A673 (cell line): Measurements from ENCODE around the gene EPB41L5. TPM values are rescaled to one million over a fixed set of nuclear protein-coding genes. Genes with fewer than 3 reads are reported as not detected.

Source experiments
- BruUV-seq: library from RNA; stranded (reverse); fragments of 400-500 nt; replicated peaks from 2 replicates; lab custom pipeline; 2021; lab: Mats Ljungman, UMichigan
- CTCF ChIA-PET: fragments of 300-600 bp; sonication (Branson Sonifier 250); formaldehyde crosslinking; loops from one replicate; lab custom pipeline; 2022; ENCODE audit warnings: antibody characterized with exemption; lab: Charles Lee
- POLR2A ChIA-PET: fragments of 300-600 bp; sonication (Branson Sonifier 250); formaldehyde crosslinking; loops from one replicate; lab custom pipeline; 2022; ENCODE audit warnings: antibody characterized with exemption; ENCODE audit not compliant: low non-redundant PET; lab: Charles Lee
- DNase-seq: peaks from one replicate; pipeline ENCODE4 v3.0.0-alpha.2; 2015; ENCODE audit warnings: low spot score
- H3K27ac ChIP-seq: fragments of 200-600 bp; sonication (generic); 2 replicates; pipeline ENCODE4 v1.5.1; 2016; ENCODE audit warnings: mixed run types, low read depth, mild to moderate bottlenecking, mixed read lengths, antibody characterized with exemption, low read length; ENCODE audit not compliant: poor library complexity, severe bottlenecking
- H3K27me3 ChIP-seq: fragments of 200-600 bp; sonication (generic); replicated peaks from 2 replicates; pipeline ENCODE4 v1.6.1; 2017; ENCODE audit warnings: mixed run types, low read depth, mild to moderate bottlenecking, mixed read lengths, antibody characterized with exemption, low read length; ENCODE audit not compliant: insufficient read depth, poor library complexity
- H3K36me3 ChIP-seq: fragments of 200-600 bp; sonication (generic); 2 replicates; pipeline ENCODE4 v1.6.1; 2016; ENCODE audit warnings: mixed run types, mild to moderate bottlenecking, mixed read lengths, antibody characterized with exemption, low read length; ENCODE audit not compliant: insufficient read depth, poor library complexity, severe bottlenecking
- H3K4me1 ChIP-seq: fragments of 200-600 bp; sonication (generic); 2 replicates; pipeline ENCODE4 v1.6.1; 2017; ENCODE audit warnings: mixed run types, mild to moderate bottlenecking, mixed read lengths, antibody characterized with exemption, low read length; ENCODE audit not compliant: insufficient read depth, poor library complexity, severe bottlenecking
- H3K4me3 ChIP-seq: fragments of 200-600 bp; sonication (generic); 2 replicates; pipeline ENCODE4 v1.5.1; 2016; ENCODE audit warnings: low read depth, mixed run types, mild to moderate bottlenecking, mixed read lengths, low read length; ENCODE audit not compliant: poor library complexity, severe bottlenecking
- H3K9me3 ChIP-seq: fragments of 200-600 bp; sonication (generic); 2 replicates; pipeline ENCODE4 v1.6.1; 2016; ENCODE audit warnings: mixed run types, low read depth, mild to moderate bottlenecking, mixed read lengths, antibody characterized with exemption, low read length; ENCODE audit not compliant: poor library complexity, severe bottlenecking
- EZH2 ChIP-seq: fragments of 200-600 bp; sonication (generic); IDR thresholded peaks from 2 replicates; pipeline ENCODE4 v1.6.1; 2017; ENCODE audit warnings: borderline replicate concordance, low read depth, mild to moderate bottlenecking, mixed read lengths, antibody characterized with exemption, low read length; ENCODE audit not compliant: poor library complexity, severe bottlenecking
- intact Hi-C: fragments of 100-400 bp; cut with micrococcal nuclease; formaldehyde crosslinking; loops from one replicate; pipeline ENCODE4 v1.10.0; 2022; ENCODE audit not compliant: unreplicated experiment
- total RNA-seq: library from RNA; stranded (reverse); gene quantifications from 2 replicates; pipeline ENCODE4 v1.2.3, GENCODE V29; 2021
- TF ChIP-seq, protein P1 (sequence below): fragments of 300-800, 200-600 bp; sonication (generic); conservative IDR thresholded peaks from 2 replicates; pipeline ENCODE4 v1.5.1; 2017; ENCODE audit warnings: low read depth, mild to moderate bottlenecking, antibody characterized with exemption, low read length, moderate library complexity, mixed read lengths

Gene EPB41L5
- total RNA-seq, 1 experiment from 2014 or later: 26.5 TPM

DNA sequence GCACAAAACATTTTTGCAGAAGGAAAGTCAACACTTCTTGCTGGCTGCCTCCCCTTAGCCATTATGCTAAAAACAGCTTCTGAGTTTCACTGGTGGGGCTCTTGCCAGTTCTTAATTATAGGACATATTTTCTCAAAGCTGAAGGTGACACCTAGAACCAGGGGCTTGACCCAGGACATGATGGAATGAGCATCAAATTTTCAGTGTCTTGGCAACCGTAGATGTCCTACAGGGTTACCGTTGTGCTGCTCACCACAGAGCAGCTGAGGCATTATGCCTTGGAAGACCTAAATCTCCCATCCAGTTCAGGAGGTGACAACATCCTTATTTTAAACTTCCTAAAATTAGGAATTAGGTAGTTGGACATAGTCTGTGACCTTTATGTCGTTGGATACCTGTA is 163.6 kb downstream of the EPB41L5 start:
- BruUV-seq: no TSS peak
- Histone ChIP-seq H3K9me3 (no peaks in the 10 kb centered on the region), H3K27me3 (no peaks in the 10 kb centered on the region), H3K36me3 (no peaks in the 10 kb centered on the region), H3K4me1 (no peaks in the 10 kb centered on the region), H3K4me3 (no peak overlapping the region), H3K27ac (no peak overlapping the region)
- POLR2A ChIA-PET: no interaction called here
- DNase-seq: no peak
- TF ChIP-seq EZH2: no peak
- TF ChIP-seq, protein P1, sequence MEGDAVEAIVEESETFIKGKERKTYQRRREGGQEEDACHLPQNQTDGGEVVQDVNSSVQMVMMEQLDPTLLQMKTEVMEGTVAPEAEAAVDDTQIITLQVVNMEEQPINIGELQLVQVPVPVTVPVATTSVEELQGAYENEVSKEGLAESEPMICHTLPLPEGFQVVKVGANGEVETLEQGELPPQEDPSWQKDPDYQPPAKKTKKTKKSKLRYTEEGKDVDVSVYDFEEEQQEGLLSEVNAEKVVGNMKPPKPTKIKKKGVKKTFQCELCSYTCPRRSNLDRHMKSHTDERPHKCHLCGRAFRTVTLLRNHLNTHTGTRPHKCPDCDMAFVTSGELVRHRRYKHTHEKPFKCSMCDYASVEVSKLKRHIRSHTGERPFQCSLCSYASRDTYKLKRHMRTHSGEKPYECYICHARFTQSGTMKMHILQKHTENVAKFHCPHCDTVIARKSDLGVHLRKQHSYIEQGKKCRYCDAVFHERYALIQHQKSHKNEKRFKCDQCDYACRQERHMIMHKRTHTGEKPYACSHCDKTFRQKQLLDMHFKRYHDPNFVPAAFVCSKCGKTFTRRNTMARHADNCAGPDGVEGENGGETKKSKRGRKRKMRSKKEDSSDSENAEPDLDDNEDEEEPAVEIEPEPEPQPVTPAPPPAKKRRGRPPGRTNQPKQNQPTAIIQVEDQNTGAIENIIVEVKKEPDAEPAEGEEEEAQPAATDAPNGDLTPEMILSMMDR: no peak
- CTCF ChIA-PET: interaction anchor here (0.6 to 2.4 kb wide), 2 partner anchors 12 to 137 kb away, joined by 5 to 12 read pairs; no protein-coding TSS in a partner anchor
- intact Hi-C loops: loop anchor here (5.0 to 10.0 kb wide), 2 partner anchors 69 to 352 kb away; no protein-coding TSS in a partner anchor

DNA sequence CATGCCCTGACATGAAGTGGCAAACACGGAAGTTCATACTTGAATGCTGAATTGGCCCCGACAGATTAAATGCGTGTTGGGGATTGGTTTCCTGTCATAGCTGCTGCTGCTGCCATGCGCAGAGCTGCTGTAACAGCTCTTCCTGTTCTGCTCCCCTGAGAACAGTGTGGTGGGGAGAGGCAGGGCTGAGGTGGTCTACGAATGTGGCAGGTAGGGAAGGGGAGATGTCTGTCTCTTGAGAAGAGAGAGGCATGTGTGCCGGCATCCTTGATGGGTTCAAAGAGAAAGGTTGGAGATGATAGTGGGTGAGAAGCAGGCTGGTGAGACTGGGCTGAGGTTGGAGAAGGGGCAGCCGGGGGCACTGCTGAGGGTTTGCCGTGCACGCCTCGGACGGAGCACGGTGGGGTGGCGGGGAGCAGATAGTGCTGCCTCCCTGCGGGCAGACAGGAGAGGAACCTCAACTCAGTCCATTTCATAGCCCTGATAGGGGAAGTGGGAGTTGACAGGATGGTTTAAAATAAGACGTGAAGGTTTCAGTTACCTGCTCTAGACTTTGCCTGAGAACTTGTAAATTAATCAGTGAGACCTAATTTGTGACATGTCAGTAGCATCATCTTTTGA is 164.2 kb downstream of the EPB41L5 start:
- H3K9me3 ChIP-seq: no peaks in the 10 kb centered on the region
- DNase-seq: no peak
- CTCF ChIA-PET: no interaction called here
- intact Hi-C loops: loop anchor here (5.0 to 10.0 kb wide), 2 partner anchors 70 to 352 kb away; no protein-coding TSS in a partner anchor
- BruUV-seq: no TSS peak
- H3K4me3 ChIP-seq: no peak overlapping the region
- no peaks in the 10 kb centered on the region for H3K27me3 ChIP-seq
- H3K27ac ChIP-seq: no peak overlapping the region
- H3K36me3 ChIP-seq: no peaks in the 10 kb centered on the region
- POLR2A ChIA-PET: no interaction called here
- H3K4me1 ChIP-seq: no peaks in the 10 kb centered on the region
- TF ChIP-seq, protein P1: no peak
- TF ChIP-seq EZH2: no peak

DNA sequence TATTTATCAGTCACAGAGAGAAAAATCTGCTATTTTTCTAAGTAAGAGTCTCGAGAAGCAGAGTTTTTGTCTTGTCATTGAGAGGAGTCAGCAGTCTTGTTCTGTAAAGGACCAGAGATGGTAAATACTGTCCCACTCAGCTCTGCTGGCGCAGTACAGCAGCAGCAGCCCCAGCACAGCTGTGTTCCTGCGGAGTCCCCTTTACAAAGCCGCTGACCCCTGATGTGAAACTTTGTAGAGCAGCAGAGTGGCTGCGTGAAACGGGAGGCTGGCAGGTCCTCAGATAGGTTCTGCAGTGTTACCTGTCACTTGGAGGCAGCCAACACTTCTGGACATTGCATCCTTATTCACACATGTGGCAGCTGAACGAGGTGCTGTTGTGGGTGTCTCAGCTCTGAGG is 165.1 kb downstream of the EPB41L5 start:
- CTCF ChIA-PET: no interaction called here
- no peaks in the 10 kb centered on the region for H3K9me3 ChIP-seq
- no peaks in the 10 kb centered on the region for H3K4me1 ChIP-seq
- H3K27ac ChIP-seq: no peak overlapping the region
- POLR2A ChIA-PET: no interaction called here
- H3K27me3 ChIP-seq: no peaks in the 10 kb centered on the region
- no peaks in the 10 kb centered on the region for H3K36me3 ChIP-seq
- no peak for DNase-seq
- H3K4me3 ChIP-seq: no peak overlapping the region
- BruUV-seq: no TSS peak
- no peak for TF ChIP-seq EZH2
- TF ChIP-seq, protein P1: no peak
- intact Hi-C loops: loop anchor here (5.0 to 10.0 kb wide), 2 partner anchors 71 to 353 kb away; no protein-coding TSS in a partner anchor
